Chondrocyte (in vitro differentiated cells): Measurements from ENCODE around the gene TSPAN9. TPM values are rescaled to one million over a fixed set of nuclear protein-coding genes. Genes with fewer than 3 reads are reported as not detected.

Source experiments
- DNase-seq: peaks from one replicate; pipeline ENCODE4 v3.0.0; 2021; ENCODE audit warnings: mixed read lengths, low spot score
- H3K27ac Mint-ChIP-seq: one replicate; pipeline ENCODE4 v1.8.0; 2021; ENCODE audit warnings: mild to moderate bottlenecking, moderate library complexity, mixed read lengths; ENCODE audit not compliant: unreplicated experiment
- H3K27me3 Mint-ChIP-seq: 2 replicates; pipeline ENCODE4 v1.8.0; 2021; ENCODE audit warnings: low read depth, mixed read lengths
- H3K36me3 Mint-ChIP-seq: 2 replicates; pipeline ENCODE4 v1.8.0; 2021; ENCODE audit warnings: low read depth, mixed read lengths
- H3K4me1 Mint-ChIP-seq: 2 replicates; pipeline ENCODE4 v1.8.0; 2021; ENCODE audit warnings: low read depth, mild to moderate bottlenecking, mixed read lengths
- H3K4me3 Mint-ChIP-seq: one replicate; pipeline ENCODE4 v1.8.0; 2021; ENCODE audit warnings: mild to moderate bottlenecking, moderate library complexity, mixed read lengths; ENCODE audit not compliant: unreplicated experiment
- H3K9me3 Mint-ChIP-seq: 2 replicates; pipeline ENCODE4 v1.8.0; 2021; ENCODE audit warnings: low read depth, mixed read lengths
- CTCF ChIP-seq: fragments of 200-600 bp; sonication (generic); IDR thresholded peaks from 2 replicates; pipeline ENCODE4 v1.5.0; 2021; ENCODE audit warnings: antibody characterized with exemption, mild to moderate bottlenecking, moderate library complexity
- total RNA-seq: library from RNA; stranded (reverse); gene quantifications from 3 replicates; pipeline ENCODE4 v1.2.1, GENCODE V29; 2021

TSPAN9 gene
- total RNA-seq, 1 donor from 2014 or later = 50.4 TPM

GRCh38 chr12:3267690-3268089, 190.5 kb downstream of the TSPAN9 start:
- no peak for DNase-seq
- H3K9me3 Mint-ChIP-seq = no peaks in the 10 kb centered on the region
- peaks cover 3% of the 10 kb centered on the region for H3K4me1 Mint-ChIP-seq
- no peak for TF ChIP-seq CTCF
- H3K4me3 Mint-ChIP-seq = no peak overlapping the region
- no peak overlapping the region for H3K27ac Mint-ChIP-seq
- peaks cover 5% of the 10 kb centered on the region for H3K36me3 Mint-ChIP-seq
- H3K27me3 Mint-ChIP-seq = no peaks in the 10 kb centered on the region

GRCh38 chr12:3269594-3269993, 192.4 kb downstream of the TSPAN9 start:
- Mint-ChIP-seq H3K36me3 (peaks cover 4% of the 10 kb centered on the region), H3K4me3 (no peak overlapping the region), H3K4me1 (peaks cover 4% of the 10 kb centered on the region), H3K27me3 (no peaks in the 10 kb centered on the region), H3K27ac (no peak overlapping the region), H3K9me3 (no peaks in the 10 kb centered on the region)
- no peak for TF ChIP-seq CTCF
- no peak for DNase-seq

- no peaks in the 10 kb centered on the region for H3K9me3 Mint-ChIP-seq
- H3K4me3 Mint-ChIP-seq = no peak overlapping the region
- DNase-seq = no peak
- TF ChIP-seq CTCF = no peak
- H3K27me3 Mint-ChIP-seq = no peaks in the 10 kb centered on the region
- no peak overlapping the region for H3K27ac Mint-ChIP-seq
- peaks cover 11% of the 10 kb centered on the region for H3K4me1 Mint-ChIP-seq
- peaks cover 2% of the 10 kb centered on the region for H3K36me3 Mint-ChIP-seq
These were observed 194.0 kb downstream of the TSPAN9 start for GRCh38 chr12:3271146-3271545.

GRCh38 chr12:3271639-3272038, 194.5 kb downstream of the TSPAN9 start:
- DNase-seq = no peak
- Mint-ChIP-seq H3K27ac (no peak overlapping the region), H3K27me3 (no peaks in the 10 kb centered on the region), H3K9me3 (no peaks in the 10 kb centered on the region), H3K4me3 (no peak overlapping the region), H3K36me3 (peaks cover 5% of the 10 kb centered on the region), H3K4me1 (peaks cover 11% of the 10 kb centered on the region)
- no peak for TF ChIP-seq CTCF

- Mint-ChIP-seq H3K4me1 (peaks cover 11% of the 10 kb centered on the region), H3K27me3 (no peaks in the 10 kb centered on the region), H3K4me3 (no peak overlapping the region), H3K27ac (no peak overlapping the region), H3K36me3 (peaks cover 6% of the 10 kb centered on the region), H3K9me3 (no peaks in the 10 kb centered on the region)
- DNase-seq = no peak
- no peak for TF ChIP-seq CTCF
These were observed 195.8 kb downstream of the TSPAN9 start for GRCh38 chr12:3272958-3273357.
